Activated CD4-positive, alpha-beta T cell treated with anti-CD3 and anti-CD28 coated beads, Interleukin-2, Interleukin-4, amounts not matched to agents 100 ng/mL and 50 ng/mL, durations not matched to agents 16 hours and 8 hours (primary cell): Measurements from ENCODE around the gene IL20RA.

Experiments used
- DNase-seq: peaks from one replicate; pipeline ENCODE4 v3.0.0-alpha.2; 2020; ENCODE audit warnings: low spot score

IL20RA gene

DNA sequence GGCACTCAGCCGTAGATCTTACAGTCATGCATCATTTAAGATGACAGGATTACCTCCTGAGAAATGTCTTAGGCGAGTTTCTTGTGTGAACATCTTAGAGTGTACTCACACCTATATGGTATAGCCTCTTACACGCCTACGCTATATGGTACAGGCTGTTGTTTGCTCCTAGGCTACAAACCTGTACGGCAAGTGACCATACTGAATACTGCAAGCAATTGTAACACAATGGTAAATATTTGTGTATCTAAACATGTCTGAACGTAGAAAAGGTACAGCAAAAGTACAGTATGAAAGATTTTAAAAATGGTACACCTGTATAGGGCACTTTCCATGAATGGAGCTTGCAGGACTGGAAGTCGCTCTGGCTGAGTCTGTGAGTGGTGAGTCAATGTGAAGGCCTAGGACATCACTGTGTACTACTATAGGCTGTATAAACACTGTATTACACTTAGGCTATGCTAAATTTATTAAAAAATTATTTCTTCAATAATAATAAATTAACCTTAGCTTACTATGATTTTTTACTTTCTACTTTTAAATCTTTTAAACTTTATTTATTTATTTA is 541 bp upstream of the IL20RA start:
- DNase-seq: no peak

DNA sequence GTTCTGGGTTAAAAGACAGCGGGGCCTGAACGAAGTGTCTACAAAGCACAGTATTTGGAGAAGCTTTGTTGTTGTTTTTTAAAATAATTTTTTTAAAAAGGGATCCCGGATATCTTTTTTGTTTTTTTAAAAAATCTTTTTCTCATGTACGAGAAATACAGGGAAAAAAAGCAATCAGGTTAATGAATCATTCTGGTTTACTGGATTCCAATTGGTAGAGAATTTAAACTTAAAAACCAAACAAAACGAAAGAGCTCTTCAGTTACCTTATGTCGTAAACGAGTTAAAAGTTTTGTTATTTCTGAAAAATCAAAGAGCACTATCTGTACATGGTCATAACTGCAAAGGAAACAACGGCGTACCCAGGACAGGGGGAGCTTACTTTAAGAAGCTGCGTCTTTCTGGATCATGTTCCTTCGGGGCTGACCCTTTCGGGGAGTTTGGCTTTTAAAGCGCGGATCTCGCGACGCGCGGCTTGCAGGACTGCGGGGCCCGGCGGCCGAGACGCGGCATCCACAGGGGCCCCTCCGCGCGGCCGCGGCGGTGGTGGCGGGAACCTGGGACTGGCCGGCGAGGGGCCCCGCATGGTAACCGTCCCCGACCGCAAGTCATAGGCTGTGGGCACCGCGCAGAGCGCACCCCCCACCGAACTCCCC is 927 bp downstream of the IL20RA start:
- DNase-seq: no peak

DNA sequence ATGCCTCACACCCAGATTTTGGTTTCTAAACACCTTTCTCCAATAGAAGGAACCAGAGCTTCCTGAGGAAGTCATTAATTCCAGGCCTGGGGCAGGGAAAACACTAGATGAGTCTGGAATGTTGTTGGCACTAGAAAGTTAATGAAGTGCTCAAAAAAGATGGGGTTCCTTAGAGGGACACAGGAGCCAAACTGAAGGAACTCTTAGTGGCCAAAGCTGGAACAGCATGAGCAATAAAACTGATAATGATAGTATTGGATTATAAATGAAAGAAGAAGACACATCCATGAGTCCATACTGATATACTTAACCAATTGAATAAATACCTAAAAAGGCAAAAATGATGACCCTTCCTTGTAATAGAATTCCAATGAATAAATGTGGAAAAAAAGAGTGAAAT is 4.4 kb downstream of the IL20RA start:
- DNase-seq: no peak

DNA sequence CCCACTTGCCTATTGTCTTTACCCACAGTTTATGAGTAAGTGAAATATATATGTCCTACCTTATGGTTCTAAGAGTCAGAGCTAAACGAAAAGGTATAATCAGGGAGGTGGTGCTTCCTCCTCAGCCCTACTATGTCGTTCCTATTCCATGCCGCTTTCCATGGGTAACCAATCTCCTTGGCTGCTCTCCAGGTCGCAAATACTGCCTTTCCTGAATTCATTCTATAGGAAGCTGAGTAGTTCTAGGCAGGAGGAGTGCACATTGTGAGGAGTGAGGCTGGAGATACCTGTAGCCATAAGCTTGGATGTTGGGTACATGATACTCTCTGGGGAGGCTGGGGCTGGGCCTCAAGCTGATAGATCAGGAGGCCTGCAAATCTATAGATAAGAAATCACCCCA is 5.8 kb downstream of the IL20RA start:
- DNase-seq: no peak

DNA sequence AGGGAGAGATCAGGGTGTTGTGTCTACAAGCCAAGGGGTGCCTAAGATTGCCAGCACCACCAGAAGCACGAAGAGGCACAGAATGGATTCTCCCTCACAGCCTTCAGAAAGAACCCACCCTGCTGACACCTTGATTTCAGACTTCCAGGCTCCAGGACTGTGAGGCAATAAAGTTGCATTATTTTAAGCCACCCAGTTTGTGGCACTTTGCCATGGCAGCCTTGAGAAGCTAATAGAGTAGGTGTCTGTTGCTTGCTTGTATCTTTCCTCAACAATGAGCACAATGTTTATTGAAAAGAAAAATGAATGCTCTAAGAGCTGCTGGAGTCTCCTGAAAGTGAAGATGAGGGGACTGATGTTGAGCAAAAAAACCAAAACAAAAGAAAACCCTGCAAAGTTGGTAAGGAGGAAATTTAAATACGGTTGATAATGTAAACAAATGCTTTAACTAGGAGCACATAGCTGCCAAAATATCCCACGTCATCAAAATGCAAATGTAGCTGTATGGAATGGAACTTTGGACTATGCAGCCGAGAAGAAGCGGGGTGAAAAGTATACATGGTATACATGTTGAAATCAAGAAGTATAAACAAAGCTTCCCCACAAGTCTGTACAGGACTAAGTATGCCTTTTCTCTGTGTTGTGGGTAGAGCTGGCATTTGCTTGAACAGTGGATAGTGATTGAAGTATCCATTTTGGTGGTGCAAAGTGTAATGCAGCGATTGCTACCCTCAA is 8.0 kb downstream of the IL20RA start:
- no peak for DNase-seq

DNA sequence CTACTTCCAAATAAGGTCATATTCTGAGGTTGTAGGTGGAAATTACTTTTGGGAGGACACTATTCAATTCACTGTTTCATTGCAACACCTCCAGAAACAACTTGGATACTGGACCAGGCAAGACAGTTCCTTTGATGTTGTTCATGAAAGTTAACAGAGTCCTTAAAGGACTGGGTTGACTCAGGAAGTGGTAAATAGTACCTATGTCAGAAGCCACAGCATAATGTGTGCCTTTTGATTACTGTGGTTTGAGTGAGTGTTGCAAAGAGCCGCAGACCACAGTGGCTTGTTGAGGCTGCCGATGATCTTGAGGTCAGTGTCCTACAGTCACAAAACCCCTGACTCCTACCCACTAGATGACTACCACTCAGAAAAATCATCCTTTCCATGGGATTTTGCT is 10.9 kb downstream of the IL20RA start:
- DNase-seq: peak; percentile 78

DNA sequence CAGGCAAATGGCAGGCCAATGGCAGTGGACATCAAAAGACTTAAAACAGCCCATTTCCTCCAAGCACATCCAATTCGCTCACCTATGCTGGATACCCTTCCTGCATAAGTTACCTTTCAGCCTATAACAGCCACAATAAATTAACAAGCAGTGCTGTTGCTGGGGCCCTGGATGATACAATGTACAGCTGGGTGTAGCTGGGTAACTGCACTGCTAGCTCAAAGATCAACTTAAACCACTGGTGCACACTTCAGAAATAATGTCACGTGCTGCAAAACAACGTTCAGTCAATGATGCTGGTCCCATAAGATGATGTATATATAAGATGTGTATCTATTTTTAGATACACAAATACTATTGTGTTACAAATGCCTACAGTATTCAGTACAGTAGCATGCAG is 13.6 kb downstream of the IL20RA start:
- DNase-seq: no peak

DNA sequence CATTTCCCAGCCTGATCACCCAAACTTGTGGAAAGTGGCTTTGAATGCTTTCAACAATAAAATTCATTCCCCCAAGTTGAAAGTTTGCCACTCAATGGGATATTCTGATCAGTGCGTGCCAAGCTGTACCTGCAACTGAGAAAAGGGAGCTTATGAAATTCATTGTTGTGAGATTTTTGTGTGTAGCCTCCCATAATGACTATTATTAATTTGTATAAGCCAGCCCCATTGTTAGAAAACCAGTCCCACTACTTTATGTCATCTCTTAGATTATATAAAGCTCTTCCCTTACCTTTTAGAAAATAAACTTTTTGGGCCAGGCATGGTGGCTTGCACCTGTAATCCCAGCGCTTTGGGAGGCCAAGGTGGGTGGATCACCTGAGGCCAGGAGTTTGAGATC is 15.9 kb downstream of the IL20RA start:
- no peak for DNase-seq

DNA sequence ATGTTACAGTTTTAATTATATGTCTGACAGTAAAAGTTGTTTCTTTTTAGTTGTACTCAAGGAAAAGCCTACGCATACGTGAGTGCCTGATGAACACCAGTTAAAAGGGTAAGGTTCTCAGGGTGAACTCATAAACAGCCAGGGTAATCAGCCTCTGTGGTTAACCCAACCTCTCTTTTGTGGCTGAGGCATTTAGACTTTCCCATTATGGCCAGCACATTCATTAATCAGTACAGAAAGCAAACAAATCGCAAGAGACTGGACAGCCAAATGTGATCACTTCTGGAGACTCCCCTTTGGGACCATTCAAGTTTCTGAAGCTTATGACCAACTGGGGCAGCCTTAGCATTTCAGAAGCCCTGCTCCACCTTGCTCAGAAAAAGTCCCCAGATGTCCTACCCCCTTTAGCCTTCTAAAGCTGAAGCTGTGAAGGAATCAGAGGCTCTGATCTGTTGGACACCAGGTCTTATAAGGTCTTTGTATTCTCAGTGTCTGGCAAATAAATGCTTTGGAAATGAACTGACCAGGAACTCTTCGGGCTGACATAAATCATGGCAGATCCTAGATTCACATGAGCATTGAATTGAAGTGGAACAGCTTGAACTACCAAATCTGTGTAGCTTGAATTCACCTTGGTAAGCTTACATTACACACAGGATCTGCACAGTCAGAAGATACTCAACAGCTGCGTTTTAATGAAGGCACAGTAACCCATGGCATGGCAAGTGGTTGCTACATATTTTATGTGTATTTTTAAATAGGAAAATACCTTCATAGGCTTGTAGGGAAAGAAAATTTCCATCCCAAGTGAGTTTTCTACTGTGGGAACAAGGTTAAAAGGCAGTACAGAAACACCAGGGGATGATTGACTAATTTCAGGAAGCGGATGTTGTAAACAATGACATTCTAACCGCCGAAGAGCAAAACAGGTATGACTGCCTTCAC is 18.7 kb downstream of the IL20RA start:
- peak; percentile 31 for DNase-seq

DNA sequence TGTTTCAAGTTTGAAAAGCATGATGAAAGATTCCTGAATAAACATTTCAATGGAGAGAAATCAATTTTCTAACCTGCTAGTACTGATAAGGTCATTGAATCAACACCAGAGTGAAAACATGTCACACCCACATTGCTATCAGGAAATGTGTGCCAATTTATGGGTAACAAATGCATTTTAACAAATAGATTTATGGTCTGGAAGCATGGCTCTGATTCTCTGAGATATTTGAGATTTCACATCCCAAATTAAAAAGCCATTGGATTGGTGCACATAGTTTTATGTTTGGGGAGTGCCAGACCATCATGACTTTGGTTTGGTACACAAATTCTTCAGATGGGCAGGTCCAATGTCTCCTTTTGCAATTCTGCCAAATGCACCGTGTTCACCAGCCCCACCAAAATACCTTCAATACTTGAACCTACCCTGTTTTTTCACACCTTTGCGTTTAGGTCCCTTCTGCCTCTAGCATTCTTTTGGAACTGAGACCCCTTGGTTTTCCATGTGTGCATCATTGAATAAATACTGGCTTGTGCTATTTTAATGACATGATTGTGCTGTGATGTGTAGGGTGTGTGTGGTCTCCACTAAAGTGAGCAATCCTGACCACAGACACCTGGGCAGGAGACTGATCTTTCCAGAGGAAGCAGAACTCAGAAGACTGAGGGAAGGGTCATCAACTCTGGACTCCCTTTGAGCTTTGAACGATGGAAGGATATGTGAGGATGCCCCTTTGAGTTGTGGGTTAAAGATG is 20.4 kb downstream of the IL20RA start:
- DNase-seq: no peak

DNA sequence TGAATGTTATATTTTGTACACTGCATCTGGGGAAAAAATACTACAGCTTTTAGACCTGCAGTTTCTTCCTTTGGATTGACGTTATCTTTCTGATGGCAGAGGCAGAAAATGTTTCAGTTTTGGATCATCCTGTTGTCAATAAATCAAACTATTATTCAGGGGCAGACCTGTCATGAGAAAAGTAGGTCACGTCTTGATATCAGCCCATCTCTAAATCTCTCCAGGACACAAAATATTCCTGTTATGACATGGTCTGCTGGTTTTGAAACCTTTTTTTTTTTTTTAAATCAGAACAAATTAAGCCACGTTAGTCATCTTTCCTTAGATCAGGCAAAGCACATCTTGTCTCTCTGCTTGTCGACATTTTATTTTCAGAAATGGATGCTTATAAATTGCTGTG is 24.0 kb downstream of the IL20RA start:
- DNase-seq: no peak

DNA sequence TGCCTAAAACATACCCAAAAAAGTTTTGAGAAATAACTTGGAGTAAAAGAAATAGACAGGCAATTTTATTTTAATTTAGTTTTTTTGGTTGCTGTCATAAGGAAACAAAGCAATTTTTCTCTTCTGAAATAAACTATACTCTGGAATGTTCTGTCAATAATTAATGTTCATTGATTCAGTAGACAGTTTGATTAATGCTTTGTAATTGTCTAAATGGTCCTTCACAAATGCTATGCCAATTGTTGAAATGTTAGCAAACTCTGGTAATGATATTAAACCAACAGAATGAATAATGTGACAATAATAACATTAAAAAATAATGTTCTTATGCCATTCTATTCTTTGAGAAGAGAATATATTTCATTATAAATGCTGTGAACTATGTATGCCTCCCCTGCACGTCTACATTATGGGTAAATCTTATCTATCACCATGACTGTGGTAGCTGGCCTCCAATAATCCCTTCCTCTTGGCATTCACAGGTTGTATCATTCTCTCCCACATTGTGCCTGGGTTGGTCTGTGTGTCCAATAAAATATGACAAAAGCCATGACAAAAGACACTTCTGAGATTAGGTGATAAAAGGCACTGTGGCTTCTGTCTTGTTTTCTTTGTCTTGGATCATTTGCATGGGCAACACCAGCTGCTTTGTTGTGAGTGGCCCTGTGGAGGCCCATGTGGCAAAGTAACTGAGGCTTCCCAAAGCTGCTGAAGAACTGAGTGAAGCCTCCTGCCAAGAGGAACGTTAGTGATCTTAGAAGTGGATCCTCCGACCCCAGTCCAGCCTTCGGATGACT is 25.1 kb downstream of the IL20RA start:
- DNase-seq: no peak

DNA sequence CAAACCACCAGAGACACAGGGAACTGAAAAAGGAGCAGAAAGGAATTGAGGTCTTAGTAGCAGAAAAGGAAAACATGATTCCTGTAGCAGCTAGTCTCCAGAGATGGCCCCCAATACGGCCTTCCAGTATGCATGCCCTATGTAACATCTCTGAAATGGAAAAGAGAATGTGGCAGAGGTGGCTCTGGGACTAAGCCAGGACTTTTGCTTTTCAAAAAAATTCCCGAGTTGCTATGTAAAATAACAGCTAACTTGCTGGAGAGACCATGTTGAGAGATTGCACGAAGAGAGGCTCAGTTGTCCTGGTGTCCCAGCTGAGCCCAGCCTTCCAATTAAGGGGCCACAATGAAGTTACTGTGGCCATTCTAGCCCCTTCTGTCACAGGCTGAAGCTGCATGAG is 27.7 kb downstream of the IL20RA start:
- DNase-seq: no peak

DNA sequence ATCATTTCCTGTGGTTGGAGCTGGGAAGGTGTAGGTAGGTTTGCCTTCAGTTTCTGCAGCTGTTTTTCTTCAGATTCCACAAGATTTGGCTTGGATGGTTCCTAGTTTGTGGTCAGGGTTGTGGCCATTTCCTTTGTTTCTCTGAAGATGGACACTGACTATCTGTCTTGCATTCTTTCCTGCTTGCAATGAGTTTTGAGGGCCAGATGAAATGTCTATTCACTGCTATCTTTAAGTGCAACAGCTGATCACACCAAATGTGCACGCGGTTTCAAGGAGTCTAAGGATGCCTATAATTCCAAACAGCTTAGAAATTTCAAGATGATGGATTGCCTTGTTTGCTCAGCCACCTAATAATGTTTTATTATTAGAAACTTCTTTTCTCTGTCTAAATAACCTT is 28.4 kb downstream of the IL20RA start:
- DNase-seq: no peak

DNA sequence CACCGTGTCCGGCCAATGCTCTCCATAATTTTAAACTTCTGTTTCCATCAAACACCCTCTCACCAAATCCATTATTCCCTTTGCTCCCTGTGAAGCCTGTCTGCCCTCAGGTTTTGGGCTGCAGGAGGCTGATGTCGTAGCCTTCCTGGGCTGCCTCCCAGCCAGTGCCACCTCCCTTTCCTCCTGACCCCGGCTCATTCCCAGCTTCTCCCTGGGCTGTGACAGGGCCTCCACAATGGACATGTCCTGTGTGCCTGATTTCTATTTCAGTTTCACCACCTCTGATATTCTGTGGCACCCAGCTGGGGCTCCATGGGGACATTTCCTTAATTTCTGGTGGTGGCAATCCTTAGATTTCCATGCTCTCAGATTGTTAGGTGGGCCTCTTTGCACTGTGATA is 28.8 kb downstream of the IL20RA start:
- no peak for DNase-seq

DNA sequence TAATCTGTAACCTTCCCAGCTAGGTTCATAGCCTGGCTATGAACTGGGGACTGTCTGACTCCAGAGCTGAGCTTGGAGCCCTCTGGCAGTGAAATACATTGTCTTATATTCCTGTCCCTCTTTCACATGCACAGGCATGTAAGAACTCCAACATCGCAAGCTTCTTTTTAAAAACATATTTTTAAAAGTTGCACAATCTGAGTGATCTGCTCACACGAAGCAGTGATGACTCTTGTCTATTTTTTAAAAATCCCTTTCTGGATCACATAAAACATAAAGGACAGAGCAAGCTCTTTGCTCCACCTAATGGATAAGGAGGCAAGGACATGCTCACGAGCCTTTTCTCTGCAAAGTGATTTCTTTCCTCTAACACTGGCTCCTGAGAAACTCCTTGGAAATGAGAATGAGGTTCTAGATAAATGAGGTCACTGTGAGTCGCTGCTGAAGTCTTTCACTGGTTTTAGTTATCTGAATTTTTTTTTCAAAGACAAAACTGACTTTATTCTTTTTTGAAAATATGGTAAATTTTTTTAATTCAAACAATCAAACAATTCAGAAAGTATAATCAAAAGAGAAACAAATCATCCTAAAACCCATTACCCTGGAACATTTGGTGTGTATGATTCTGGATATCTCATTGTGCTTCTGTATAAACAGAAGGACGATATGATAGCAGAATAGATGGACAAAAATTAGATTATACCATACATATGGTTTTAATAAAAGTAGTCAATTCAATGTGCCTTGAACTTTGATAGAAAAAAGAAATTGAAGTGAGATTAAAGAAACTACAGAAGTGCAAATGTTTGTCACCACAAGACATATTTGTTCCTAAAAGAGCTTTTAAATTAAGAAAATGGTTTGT is 30.8 kb downstream of the IL20RA start:
- no peak for DNase-seq

DNA sequence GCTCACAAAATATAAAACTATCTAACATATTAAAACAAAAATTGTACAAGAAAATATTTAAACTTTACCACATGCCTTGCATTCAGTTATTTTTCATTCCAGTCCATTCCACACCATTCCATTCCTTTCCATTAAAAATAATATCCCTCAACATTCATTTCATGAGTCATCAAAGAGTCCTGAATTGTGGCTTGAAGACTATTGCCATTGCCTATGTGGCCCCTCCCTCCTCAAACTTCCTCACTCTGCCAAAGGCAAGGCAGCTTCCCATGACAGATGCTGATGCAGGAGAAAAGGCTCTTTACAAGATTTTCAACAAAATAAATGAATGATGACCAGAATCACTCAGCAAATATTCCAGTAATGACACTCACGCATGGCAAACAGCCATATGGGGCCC is 31.7 kb downstream of the IL20RA start:
- no peak for DNase-seq

DNA sequence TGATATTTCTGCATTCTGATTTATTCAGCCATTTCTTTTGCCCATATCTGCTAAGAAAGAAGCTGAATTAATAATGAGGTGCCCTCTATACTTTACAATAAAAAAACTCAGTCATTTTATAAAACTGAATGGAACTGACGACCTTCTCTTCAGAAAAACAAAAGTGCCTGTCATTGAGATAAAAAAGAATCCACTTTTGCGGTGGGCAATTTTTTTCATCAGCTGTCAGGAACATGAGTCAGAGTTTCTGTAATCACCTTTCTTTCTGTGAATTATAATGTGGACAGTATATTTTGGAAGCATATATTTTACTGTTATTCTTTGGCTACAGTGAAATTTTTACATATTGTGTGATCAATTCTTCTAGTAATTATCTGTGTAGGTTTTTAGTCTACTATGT is 33.4 kb downstream of the IL20RA start:
- DNase-seq: no peak

DNA sequence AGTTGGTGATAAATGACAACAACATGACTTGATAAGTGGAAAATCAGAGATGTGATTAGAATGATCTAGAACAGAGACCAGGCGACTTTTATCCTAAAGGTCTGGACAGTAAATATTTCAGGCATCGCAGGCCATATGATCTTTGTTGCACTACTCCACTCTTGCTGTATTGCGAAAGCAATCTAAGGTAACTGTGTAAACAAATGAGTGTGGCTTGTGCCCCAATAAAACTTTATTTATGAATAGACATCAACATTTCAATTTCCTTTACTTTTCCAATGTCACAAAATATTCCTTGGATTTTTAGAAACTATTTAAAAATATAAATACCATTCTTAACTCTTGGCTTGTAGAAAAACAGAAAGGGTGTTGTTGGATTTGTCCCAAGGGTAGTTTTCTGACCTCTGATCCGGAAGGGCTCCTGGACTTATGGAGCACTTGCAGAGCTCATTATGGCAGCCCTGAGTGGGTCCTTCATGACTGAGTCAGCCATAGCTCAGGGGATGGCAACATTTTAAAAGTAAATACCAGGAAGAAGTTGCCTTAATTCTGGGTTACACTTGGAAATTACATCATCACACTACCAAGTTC is 34.5 kb downstream of the IL20RA start:
- DNase-seq: no peak

DNA sequence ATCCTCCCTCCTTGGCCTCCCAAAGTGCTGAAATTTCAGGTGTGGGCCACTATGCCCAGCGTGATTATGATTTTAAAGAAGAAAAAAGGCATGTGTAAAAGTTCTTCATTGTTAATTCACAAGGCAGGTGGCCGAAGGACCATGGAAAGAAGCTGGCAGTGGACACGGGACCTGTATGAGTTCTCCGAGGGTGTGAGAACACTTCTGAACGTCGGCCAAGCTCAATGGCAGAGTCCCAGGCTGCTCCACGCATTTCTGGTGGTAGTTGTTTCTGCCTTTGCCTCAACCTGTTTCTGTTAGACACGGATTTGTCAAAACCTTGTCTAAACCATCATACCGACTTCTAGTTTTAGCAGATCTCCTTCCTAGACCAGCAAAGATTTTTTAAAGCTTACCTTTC is 36.6 kb downstream of the IL20RA start:
- DNase-seq: no peak
